Upper lobe of left lung (tissue), 6 donors: Measurements from ENCODE around the gene SAE1. TPM values are rescaled to one million over a fixed set of nuclear protein-coding genes. Genes with fewer than 3 reads are reported as not detected.

ENCODE experiments used
- ATAC-seq, 2 donors: fragments of 200-7000 bp; cut with Tn5 transposase; one replicate each; pipeline ENCODE4 v1.9.1; 2022; ENCODE audit warnings: mild to moderate bottlenecking in 2 of 2, moderate library complexity in 2 of 2; ENCODE audit not compliant: low FRiP score in 2 of 2
- DNase-seq, 2 donors: peaks; one replicate each; pipeline ENCODE4 v3.0.0-alpha.2; 2019 to 2020
- H3K27ac ChIP-seq, 4 donors: fragments of 200-600 bp; sonication (generic); one replicate each; pipeline ENCODE4 v1.5.1; 2016 to 2019
- H3K27me3 ChIP-seq, 4 donors: fragments of 200-600 bp; sonication (generic); one replicate each; pipeline ENCODE4 v1.5.1; 2017 to 2019
- H3K36me3 ChIP-seq, 4 donors: fragments of 200-600 bp; sonication (generic); one replicate each; pipeline ENCODE4 v1.5.1; 2016 to 2019
- H3K4me1 ChIP-seq, 4 donors: fragments of 200-600 bp; sonication (generic); one replicate each; pipeline ENCODE4 v1.5.1; 2018 to 2019
- H3K4me3 ChIP-seq, 4 donors: fragments of 200-600 bp; sonication (generic); one replicate each; pipeline ENCODE4 v1.5.1; 2017 to 2019; ENCODE audit warnings: mild to moderate bottlenecking in 2 of 4, moderate library complexity in 1 of 4
- H3K9me3 ChIP-seq, 4 donors: fragments of 200-600 bp; sonication (generic); one replicate each; pipeline ENCODE4 v1.5.1; 2018 to 2019
- EP300 ChIP-seq, 4 donors: sonication (generic); formaldehyde crosslinking; IDR thresholded peaks; one replicate each; pipeline ENCODE4 v1.5.1; 2017; ENCODE audit warnings: antibody characterized with exemption in 4 of 4, control low read depth in 2 of 4
- POLR2A ChIP-seq, 4 donors: fragments of 450-650 bp; IDR thresholded peaks; one replicate each; pipeline ENCODE4 v1.5.1; 2016 to 2017; ENCODE audit warnings: antibody characterized with exemption in 4 of 4, mild to moderate bottlenecking in 2 of 4
- POLR2AphosphoS5 ChIP-seq, 2 donors: sonication (generic); formaldehyde crosslinking; IDR thresholded peaks; one replicate each; pipeline ENCODE4 v1.5.1; 2017; ENCODE audit warnings: antibody characterized with exemption in 2 of 2
- WGBS, 2 donors: methylation state at CpG; one replicate each; pipeline ENCODE4 v1.1.5; 2017 to 2018; 5-methylcytosine and 5-hydroxymethylcytosine counted together
- total RNA-seq, 6 donors: library from RNA; depleted of rRNA in 4 of 6; stranded (reverse); fragments of >200 nt in 4 of 6; gene quantifications; one replicate each; pipeline versions ENCODE4 v1.1.0 to v1.2.1, GENCODE V29; 2016 to 2021
- TF ChIP-seq, protein P1 (sequence below), 6 experiments: fragments of 450-650 bp in 4 of 6; fragments of 200-600 bp in 2 of 6; sonication (generic) in 2 of 6; IDR thresholded peaks; one replicate each; pipeline ENCODE4 v1.5.1; 2016 to 2019; ENCODE audit warnings: antibody characterized with exemption in 6 of 6
- donor health status: DM: no; HTN: no; CAD: no; lungs with moderate emphysema.
- donor health status: DM: no; HTN: yes; CAD: no; lungs with severe emphysema.

SAE1 gene
- total RNA-seq, 6 donors from 2014 or later, result 31.1 to 61.2 (median 55.3) TPM

DNA sequence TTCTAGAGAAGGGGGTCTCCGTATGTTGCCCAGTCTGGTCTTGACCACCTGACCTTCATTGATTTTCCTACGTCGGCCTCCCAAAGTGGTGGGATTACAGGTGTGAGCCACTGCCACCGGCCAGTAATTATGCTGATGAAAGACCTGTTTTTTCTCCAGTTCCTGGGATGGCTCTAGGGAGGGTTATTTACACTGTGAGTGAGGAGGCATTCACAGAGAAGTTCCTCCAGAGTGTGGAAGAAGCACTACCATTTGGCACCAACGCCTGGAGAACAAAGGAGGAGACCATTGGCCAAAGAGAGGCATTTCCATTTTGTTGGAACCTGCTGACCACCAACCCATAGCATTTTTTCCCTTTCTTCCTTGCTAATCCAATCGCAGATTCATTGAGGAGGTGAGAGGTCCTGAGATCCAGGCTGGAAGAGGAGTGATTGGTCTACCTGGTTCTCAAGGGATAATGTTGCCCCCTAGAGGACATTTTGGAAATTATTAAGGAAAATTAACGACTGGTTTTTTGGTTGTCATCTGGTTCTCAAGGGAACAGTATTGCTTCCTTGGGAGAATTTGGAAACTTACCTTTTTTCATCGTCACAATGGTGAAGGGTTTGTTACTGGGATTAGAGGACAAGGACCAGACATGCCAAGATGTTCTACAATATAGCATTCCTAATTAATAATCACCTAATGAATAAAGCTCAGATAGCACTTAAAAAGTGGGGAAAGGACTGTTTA lies 5.5 kb upstream of the SAE1 start:
- DNase-seq, result peak in 1 of 2 donors; percentile 31
- no peaks in the 10 kb centered on the region for H3K27me3 ChIP-seq
- no peak overlapping the region for H3K4me3 ChIP-seq
- whole genome bisulfite sequencing, 2 donors, result 38 to 40% methylated on average over 8 of the region's 8 CpGs
- H3K36me3 ChIP-seq, result no peaks in the 10 kb centered on the region
- H3K27ac ChIP-seq, result peak overlapping the region in 2 of 4 donors; percentile 32 to 46
- TF ChIP-seq, protein P1, sequence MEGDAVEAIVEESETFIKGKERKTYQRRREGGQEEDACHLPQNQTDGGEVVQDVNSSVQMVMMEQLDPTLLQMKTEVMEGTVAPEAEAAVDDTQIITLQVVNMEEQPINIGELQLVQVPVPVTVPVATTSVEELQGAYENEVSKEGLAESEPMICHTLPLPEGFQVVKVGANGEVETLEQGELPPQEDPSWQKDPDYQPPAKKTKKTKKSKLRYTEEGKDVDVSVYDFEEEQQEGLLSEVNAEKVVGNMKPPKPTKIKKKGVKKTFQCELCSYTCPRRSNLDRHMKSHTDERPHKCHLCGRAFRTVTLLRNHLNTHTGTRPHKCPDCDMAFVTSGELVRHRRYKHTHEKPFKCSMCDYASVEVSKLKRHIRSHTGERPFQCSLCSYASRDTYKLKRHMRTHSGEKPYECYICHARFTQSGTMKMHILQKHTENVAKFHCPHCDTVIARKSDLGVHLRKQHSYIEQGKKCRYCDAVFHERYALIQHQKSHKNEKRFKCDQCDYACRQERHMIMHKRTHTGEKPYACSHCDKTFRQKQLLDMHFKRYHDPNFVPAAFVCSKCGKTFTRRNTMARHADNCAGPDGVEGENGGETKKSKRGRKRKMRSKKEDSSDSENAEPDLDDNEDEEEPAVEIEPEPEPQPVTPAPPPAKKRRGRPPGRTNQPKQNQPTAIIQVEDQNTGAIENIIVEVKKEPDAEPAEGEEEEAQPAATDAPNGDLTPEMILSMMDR (IDR thresholded peaks at IDR 0.05), result peak; percentile 50 to 84 (median 76)
- no peak for TF ChIP-seq EP300 (IDR thresholded peaks at IDR 0.05)
- peak; percentile 83 to 87 for ATAC-seq
- peaks cover 0 to 8% (median 5%) of the 10 kb centered on the region in 4 donors for H3K4me1 ChIP-seq
- no peaks in the 10 kb centered on the region for H3K9me3 ChIP-seq

DNA sequence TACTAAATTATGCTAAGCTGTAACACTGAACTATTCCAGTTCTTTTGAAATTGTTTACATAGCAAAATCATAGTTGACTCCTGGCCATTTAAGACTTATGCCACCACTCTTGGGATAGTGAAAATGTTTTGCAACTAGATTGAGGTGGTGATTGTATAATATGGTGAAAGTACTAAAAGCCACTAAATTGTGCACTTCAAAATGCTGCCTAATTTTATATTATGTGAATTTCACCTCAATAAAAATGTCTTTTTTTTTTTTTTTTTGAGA lies 5.0 kb upstream of the SAE1 start:
- Histone ChIP-seq H3K27ac (peak overlapping the region in 2 of 4 donors; percentile 32 to 46), H3K4me3 (no peak overlapping the region), H3K4me1 (peaks cover 0 to 11% (median 7%) of the 10 kb centered on the region in 4 donors), H3K27me3 (no peaks in the 10 kb centered on the region), H3K9me3 (no peaks in the 10 kb centered on the region), H3K36me3 (no peaks in the 10 kb centered on the region)
- TF ChIP-seq, protein P1 (IDR thresholded peaks at IDR 0.05), result no peak
- TF ChIP-seq POLR2A (IDR thresholded peaks at IDR 0.05) (no peak), EP300 (IDR thresholded peaks at IDR 0.05) (no peak), POLR2AphosphoS5 (IDR thresholded peaks at IDR 0.05) (no peak)
- DNase-seq, result no peak
- no peak for ATAC-seq

DNA sequence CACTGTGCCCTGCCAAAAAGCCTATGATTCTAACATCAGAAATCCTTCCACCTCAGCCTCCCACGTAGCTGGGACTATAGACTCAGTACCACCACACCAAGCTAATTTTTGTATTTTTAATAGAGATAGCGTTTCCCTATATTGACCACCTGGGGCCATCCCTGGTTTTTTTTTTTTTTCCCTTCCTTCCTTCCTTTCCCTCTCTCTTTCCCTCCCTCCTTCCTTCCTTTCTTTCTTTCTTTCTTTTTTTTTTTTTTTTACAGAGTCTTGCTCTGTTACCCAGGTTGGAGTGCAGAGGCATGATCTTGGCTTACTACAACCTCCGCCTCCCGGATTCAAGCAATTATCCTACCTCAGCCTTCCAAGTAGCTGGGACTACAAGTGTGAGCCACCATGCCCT lies 1.1 kb upstream of the SAE1 start:
- H3K36me3 ChIP-seq, result no peaks in the 10 kb centered on the region
- H3K27ac ChIP-seq, result no peak overlapping the region
- H3K4me3 ChIP-seq, result no peak overlapping the region
- peaks cover 16 to 40% (median 34%) of the 10 kb centered on the region in 4 donors for H3K4me1 ChIP-seq
- TF ChIP-seq POLR2AphosphoS5 (IDR thresholded peaks at IDR 0.05), result no peak
- H3K9me3 ChIP-seq, result no peaks in the 10 kb centered on the region
- 93 to 98% methylated on average over 4 of the region's 4 CpGs for WGBS, 2 donors
- no peaks in the 10 kb centered on the region for H3K27me3 ChIP-seq
- DNase-seq (no peak), ATAC-seq (no peak)

DNA sequence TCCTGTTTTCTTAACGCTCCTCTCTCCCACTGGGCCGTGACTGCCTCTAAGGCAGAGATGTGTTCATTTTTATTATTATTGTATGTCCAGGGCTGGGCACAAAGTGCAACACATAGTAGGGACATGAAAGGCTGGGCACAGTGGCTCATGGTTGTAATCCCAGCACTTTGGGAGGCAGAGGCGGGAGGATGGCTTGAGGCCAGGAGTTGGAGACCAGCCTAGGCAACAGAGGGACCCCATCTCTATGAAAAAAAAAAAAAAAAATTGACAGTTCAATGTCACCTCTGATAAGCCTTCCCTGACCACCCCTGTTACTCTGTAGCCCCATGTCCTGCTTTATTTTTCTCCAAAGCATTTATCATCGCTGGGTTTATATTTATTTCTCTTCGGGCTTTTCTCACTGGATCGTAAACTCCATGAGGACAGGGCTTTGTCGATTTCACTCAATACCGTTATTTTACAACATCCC lies 481 bp upstream of the SAE1 start:
- H3K9me3 ChIP-seq, result no peaks in the 10 kb centered on the region
- 65 to 69% methylated on average over 8 of the region's 8 CpGs for WGBS, 2 donors
- H3K27ac ChIP-seq, result peak overlapping the region in 2 of 4 donors; percentile 91 to 96
- TF ChIP-seq EP300 (IDR thresholded peaks at IDR 0.05), result no peak
- TF ChIP-seq, protein P1 (IDR thresholded peaks at IDR 0.05), result no peak
- no peaks in the 10 kb centered on the region for H3K27me3 ChIP-seq
- ATAC-seq (no peak), DNase-seq (no peak)
- H3K4me1 ChIP-seq, result peaks cover 21 to 41% (median 33%) of the 10 kb centered on the region in 4 donors
- no peaks in the 10 kb centered on the region for H3K36me3 ChIP-seq
- peak overlapping the region in 3 of 4 donors; percentile 76 to 96 (median 90) for H3K4me3 ChIP-seq

DNA sequence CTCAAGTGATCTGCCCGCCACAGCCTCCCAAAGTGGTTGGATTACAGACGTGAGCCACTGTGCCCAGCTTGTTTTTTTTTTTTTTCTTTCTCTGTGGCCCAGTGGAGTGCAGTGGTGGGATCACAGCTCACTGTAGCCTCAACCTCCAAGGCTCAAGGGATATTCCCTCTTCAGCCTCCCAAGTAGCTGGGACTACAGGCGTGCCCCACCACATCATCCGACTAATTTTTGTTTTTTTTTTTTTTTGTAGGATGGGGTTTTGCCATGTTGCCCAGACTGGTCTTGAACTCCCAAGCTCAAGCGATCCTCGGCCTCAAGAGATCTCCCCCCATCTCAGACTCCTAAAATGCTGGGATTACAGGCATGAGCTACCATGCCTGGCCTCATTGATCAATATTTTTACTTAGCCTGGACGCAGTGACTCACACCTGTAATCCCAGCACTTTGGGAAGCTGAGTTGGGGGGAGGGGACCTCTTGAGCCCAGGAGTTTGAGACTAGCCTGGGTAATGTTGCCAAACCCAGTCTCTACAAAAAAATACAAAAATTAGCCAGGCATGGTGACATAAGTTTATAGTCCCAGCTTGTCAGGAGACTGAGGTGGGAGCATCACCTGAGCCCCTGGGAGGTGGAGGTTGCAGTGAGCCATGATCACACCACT lies 1.7 kb downstream of the SAE1 start:
- Histone ChIP-seq H3K27ac (no peak overlapping the region), H3K9me3 (no peaks in the 10 kb centered on the region), H3K27me3 (no peaks in the 10 kb centered on the region), H3K4me1 (peaks cover 25 to 45% (median 32%) of the 10 kb centered on the region in 4 donors), H3K4me3 (peak overlapping the region in 1 of 4 donors; percentile 96), H3K36me3 (peaks cover 0 to under 1% (median 0%) of the 10 kb centered on the region in 4 donors)
- 87 to 90% methylated on average over 7 of the region's 7 CpGs for WGBS, 2 donors
- ATAC-seq, result no peak
- TF ChIP-seq POLR2AphosphoS5 (IDR thresholded peaks at IDR 0.05) (no peak), EP300 (IDR thresholded peaks at IDR 0.05) (no peak), POLR2A (IDR thresholded peaks at IDR 0.05) (no peak)
- TF ChIP-seq, protein P1 (IDR thresholded peaks at IDR 0.05), result no peak
- no peak for DNase-seq
